SK-N-DZ (cell line): ENCODE measurements around the gene COX4I2.
"Not testable (repeated sequence)": the region's sequence is repeated elsewhere in the genome, so short reads cannot be mapped to it uniquely, and the experiment has no call there.

Source experiments
- DNase-seq: peaks from one replicate; pipeline ENCODE4 v3.0.0-alpha.2; 2015; ENCODE audit warnings: low spot score

The COX4I2 gene

DNA sequence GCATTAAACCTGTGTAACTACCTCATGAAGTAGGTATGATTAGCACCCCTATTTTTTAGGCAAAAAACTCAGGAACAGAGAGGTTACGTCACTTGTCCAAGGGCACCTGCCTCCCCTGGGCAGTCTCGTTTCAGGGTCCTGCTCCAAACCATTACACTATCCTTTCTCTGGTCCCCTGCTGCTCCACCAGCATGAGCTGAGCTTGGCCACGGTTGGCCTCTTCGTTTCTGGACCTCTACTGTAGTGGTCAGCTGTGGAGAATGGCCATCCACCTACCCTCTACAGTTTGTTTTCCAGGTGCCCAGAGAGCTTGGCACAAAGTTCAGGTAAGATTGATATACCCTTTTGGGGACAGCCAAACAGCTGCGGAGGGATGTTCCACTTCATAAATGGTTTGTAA is 16.8 kb downstream of the COX4I2 start:
- DNase-seq = no peak

- peak; percentile 72 for DNase-seq
Observed at GRCh38 chr20:31661625-31662371, 24.1 kb downstream of the COX4I2 start.

- no peak for DNase-seq
Observed at GRCh38 chr20:31662372-31662854, 24.7 kb downstream of the COX4I2 start.

GRCh38 chr20:31663524-31663837 is 25.8 kb downstream of the COX4I2 start:
- no peak for DNase-seq

DNA sequence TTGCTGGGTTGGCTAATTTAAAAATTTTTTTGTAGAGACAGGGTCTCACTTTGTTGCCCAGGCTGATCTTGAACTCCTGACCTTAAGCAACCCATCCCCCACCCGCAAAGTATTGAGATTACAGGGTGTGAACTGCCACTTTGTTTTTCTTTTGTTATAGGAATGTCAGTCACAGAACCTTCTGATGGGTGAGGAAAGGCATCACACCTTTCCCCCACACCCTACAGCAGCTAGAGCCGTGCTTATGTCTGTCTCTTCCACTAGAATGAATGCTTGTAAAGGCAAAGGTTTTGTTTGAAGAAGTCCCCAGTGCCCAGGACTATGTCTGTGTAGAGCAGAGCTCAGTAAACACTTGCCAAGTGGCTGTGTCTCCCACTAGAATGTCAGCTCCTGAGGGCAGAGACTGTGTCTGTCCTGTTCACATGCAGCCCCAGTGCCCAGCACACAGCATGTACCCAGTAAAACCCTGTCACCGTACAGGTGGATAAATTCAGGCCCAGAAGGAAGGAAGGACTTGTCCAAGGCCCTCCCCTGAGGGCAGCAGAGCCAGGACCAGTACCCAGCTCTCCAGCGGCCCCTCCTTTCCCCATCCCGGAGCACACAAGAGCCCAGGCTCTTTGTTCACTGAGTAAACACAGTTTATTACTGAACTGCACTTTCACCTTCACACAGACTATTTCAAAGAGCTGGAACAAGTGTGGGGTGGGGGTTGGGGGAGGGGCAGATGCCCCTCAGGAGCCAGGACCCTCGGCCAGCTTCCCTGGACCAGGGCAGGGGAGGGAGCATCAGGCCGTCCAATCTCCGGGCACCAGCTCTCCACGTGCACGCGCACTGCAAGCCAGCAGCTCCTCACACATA is 26.4 kb downstream of the COX4I2 start:
- DNase-seq = no peak

DNA sequence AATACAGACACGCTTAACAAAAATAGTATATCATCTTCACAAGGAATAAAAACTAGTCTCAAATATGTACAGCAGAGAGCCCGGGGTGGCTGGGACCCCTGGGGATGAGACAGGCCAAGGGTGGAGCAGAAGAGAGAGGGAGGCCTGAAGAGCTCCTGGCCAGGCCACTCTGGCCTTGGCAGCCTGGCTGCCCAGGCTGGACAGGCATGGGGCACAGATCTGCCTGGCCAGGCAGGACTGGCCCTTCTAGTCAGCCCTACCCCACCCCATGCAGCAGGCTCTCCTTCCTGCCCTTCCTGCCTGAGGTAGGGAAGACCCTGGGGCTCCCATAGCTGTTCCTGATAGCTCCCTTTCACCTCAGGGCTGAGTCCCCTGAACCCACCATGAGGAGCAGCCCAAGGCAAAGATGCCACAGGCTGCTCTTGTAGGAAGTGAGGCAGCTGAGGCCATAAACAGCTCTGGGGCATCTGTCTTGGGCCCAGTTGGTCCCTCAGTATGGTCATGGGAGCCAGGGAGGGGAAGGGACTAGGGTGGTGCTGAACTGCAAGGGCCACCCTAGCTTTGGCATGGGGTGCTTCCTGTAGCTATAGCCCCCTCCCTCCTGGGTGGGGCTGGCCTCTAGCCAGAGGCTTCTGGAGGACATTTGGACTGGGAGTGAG is 27.1 kb downstream of the COX4I2 start:
- no peak for DNase-seq

DNA sequence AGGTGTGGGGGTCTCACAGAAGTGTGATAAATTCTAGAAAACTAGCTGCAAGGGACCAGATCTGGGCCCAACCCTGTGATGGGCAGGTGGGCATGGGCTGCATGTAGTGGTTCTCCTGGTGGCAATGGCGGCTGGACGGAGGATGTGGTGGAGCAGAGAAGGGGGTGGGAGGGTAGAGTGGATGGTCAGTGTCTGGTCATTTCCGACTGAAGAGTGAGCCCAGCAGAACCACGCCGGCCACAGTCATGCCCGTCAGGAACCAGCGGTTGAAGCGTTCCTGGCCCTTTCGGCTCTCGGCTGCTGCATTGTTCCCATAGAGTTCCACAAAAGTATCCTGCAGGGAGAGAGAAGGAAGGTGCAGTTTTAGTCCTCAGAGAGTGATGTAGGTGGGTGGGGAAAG is 28.0 kb downstream of the COX4I2 start:
- DNase-seq = no peak

DNA sequence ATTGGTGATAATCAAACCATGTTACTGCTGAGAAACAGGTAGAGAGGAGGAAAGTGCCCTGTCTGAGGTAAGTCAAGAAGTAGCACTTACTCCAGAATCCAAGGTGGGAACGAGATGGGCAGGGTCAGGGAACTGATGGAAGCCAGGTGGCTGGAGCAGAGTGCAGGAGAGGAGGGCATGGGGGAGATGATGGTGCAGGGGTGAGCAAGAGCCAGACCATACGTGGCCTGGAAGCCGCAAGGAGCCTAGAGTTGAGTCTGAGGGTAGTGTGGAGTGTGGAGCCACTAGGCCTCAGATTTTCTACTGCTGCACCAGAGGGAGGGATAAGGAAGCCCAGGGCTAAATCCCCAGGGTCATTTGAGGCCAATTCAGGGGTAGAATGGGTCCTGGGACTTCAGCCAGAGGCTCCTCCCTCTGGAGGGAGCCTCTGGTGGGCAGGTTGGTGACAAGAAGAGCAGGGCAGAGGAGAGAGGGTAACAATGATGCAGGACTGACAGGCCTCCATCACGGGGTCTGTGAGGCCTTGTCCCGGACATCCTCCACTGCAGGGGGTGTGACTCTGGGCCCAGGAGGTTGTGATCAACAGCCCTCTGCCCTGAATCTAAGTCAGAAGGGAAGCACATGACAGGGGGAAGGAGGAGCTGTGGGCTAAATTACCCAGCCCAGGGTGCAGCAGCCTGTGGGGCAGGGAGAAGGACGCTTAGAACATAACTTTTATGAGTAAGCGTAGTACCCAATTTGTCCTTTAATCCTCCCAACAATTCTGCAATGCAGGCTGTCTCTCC is 28.7 kb downstream of the COX4I2 start:
- no peak for DNase-seq

DNA sequence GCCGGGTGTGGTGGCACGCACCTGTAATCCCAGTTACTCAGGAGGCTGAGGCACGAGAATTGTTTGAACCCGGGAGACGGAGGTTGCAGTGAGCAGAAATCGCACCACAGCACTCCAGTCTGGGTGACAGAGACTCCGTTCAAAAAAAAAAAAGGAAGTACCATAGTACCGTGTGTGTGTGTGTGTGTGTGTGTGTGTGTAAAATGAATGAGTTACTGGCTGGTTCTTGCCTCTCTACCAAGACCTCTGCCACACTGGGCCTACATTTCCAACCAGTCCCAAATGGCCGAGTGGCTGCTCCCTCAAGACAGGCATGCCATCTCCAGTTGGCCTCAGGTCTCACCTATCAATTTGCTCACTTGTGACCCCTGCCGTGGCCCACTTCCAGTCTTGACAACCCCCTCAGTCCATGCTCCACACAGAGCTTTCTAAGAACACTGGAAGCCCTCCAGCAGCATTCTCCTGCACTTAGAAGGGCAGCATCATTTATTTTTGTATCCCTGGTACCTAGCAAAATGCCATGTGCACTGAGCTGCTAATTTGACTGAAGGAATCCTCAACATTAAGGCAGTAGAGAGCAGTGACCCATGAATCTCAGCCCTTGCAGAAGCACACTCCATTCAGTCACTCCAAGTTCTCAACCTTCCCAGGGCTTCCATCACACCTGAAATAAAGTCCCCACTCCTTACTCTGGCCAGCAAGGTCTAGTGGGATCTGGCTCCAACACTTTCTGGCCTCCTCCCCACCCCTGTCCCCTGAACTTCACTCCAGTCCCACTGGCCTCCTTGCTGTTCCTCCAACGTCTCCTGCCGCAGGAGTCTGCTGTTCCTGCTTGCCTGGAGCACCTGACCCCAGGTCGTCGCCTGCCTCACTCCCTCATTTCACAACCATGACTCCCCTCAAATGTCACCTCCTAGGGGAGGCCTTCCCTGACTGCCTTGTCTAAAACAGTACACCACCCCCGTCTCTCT is 29.9 kb downstream of the COX4I2 start:
- DNase-seq = no peak

- DNase-seq = not testable (repeated sequence)
Observed at GRCh38 chr20:31668944-31669343, 31.2 kb downstream of the COX4I2 start.

GRCh38 chr20:31669876-31670275 is 32.2 kb downstream of the COX4I2 start:
- no peak for DNase-seq

DNA sequence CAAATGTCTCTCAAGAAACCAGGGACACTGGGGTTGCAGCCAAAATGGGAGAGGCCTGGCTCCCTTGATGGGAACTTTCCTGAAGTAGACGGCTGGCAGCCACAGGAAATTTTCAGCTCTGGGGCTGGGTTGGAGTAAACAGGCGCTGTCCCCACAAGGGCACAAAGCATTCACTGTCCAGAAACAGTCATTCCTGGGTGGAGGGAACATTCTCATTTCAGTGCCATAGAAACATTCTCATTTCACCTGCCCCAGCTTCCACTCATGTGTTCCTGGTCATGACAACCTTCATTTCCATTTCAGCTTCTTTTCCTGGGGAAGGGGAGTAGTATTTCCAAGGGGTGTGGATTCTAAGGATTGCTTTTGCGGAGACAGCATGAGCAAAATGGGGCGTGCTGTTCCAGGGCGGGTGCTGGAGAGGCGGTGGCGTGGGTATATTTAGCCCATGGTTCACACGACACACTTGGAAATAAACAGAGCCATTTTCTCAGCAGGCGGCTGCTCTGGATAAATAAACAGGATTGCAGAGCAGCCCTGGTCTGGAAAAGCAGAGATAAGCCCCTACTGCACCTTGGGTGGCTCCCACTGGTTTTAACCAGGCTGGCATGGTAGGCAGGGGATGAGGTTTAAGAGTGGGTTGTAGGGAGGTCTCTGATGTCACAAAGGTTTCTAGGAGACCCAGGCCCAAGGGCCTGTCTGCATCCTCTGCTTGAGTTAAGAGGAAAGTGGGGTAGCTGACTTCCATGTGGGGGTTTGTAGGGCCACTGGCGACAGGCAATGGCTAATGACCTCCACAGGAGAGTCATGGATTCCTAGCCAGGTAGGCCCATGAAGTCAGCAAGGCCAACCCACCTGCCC is 32.9 kb downstream of the COX4I2 start:
- DNase-seq = no peak

DNA sequence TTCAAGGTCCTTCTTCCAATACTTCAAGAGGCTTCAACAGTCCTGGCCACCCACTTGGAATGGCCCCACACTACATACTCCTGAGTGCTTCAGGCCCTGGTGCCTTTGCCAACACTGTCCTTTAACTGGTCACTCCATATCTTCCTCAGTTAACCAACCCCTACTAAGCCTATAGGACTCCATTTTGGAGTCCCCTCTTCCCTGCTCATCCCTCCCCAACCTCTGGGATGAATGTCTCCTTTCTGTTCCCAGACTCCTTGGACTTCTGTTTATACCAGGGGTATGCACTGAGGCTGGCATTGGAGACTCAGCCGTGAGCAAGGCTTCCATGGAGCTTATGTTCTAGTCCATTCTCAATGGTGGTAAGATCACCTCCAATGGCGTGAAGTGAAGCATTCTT is 33.6 kb downstream of the COX4I2 start:
- DNase-seq = no peak

DNA sequence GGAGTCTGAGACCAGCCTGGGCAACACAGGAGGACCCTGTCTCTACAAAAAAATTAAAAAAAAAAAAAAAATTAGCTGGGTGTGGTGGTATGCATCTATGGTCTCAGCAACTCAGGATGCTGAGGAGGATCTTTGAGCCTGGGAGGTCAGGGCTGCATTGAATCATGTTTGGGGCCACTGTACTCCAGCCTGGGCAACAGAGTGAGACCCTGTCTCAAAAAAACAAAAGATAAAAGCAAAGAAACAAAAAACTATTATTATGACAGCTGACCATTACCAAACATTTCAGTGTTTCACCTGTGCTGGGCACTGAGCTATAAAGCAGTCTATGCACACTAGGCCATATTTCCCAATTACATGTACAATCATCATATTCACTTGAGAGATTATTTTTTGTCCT is 35.7 kb downstream of the COX4I2 start:
- DNase-seq = no peak

GRCh38 chr20:31673943-31674463 is 36.3 kb downstream of the COX4I2 start:
- no peak for DNase-seq

GRCh38 chr20:31674895-31675827 is 37.4 kb downstream of the COX4I2 start:
- no peak for DNase-seq

DNA sequence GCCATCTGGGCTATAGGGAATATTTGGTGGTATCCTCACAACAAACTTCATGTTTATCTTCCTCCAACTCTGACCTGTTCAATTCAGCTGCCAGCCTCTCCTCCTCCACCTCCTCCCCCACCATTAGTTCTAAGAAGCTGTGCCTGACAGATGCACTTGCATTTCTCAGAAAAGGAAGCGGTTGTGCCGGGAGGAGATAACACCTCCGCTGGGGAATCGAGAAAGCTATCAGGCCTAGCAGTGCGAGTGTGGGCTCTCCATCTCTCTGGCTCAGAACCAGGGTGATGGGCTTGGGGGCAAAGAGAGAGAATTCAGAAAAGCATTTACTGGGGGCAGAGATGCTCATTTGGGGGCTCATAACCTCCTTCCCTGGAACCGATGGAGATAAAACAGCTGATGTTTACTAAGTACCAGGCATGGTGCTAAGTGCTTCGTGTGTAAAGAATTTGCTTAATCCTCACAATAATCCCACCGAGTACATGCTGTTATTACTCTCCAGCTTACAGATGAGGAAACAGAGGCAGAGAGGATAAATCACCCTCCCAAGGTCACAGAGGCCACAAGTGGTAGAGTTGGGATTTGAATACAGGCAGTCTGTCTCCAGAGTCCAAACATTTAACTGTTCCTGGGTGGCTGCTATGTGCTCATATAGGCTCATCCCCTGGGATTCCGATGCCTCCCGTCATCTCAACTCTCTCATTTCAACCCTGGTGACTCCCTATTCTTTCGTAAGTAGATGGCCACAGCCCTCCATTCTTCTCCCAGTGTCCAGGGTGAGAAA is 38.3 kb downstream of the COX4I2 start:
- no peak for DNase-seq
